ENCODE measurements around the gene TAS1R2. TPM values are rescaled to one million over a fixed set of nuclear protein-coding genes. Genes with fewer than 3 reads are reported as not detected.

The TAS1R2 gene
- total RNA-seq, 2 donors from 2014 or later, result not detected

- no peak overlapping the region for H3K4me3 ChIP-seq
- H3K36me3 ChIP-seq (replicated peaks in 1 of 2; ENCODE audit: insufficient read depth in 1 of 2, low read depth in 2 of 2), result no peaks in the 10 kb centered on the region
- no peak for DNase-seq
- no peak for ATAC-seq
- no peaks in the 10 kb centered on the region for H3K9me3 ChIP-seq
- H3K4me1 ChIP-seq, result peaks cover 25% of the 10 kb centered on the region
- intact Hi-C loops (cut with DNase I), result loop anchor here (10.0 kb wide), 1 partner anchor 54 kb away; the partner anchor contains the start of gene IFFO2
- TF ChIP-seq CTCF (IDR thresholded peaks at IDR 0.05) (no peak), POLR2A (IDR thresholded peaks at IDR 0.05) (no peak)
- no peaks in the 10 kb centered on the region for H3K27me3 ChIP-seq
- WGBS, 2 donors, result 77 to 80% methylated on average over 10 of the region's 10 CpGs
- no peak overlapping the region for H3K27ac ChIP-seq
Measured at GRCh38 chr1:18900303-18900841, 40.9 kb upstream of the TAS1R2 start.

GRCh38 chr1:18899363-18900049 lies 40.0 kb upstream of the TAS1R2 start:
- Histone ChIP-seq H3K27ac (no peak overlapping the region), H3K27me3 (no peaks in the 10 kb centered on the region), H3K9me3 (no peaks in the 10 kb centered on the region), H3K4me1 (peaks cover 25% of the 10 kb centered on the region), H3K36me3 (replicated peaks in 1 of 2; ENCODE audit: insufficient read depth in 1 of 2, low read depth in 2 of 2) (no peaks in the 10 kb centered on the region), H3K4me3 (no peak overlapping the region)
- ATAC-seq, result no peak
- intact Hi-C loops (cut with DNase I), result loop anchor here (5.0 to 10.0 kb wide), 2 partner anchors 55 to 208 kb away; partner anchors contain the start of gene IFFO2
- no peak for DNase-seq
- WGBS, 2 donors, result 53 to 61% methylated on average over 4 of the region's 4 CpGs
- TF ChIP-seq POLR2A (IDR thresholded peaks at IDR 0.05) (no peak), CTCF (IDR thresholded peaks at IDR 0.05) (no peak)

- DNase-seq (no peak), ATAC-seq (no peak)
- Histone ChIP-seq H3K9me3 (no peaks in the 10 kb centered on the region), H3K4me3 (no peak overlapping the region), H3K36me3 (replicated peaks in 1 of 2; ENCODE audit: insufficient read depth in 1 of 2, low read depth in 2 of 2) (no peaks in the 10 kb centered on the region), H3K27me3 (no peaks in the 10 kb centered on the region), H3K27ac (no peak overlapping the region), H3K4me1 (peaks cover 21% of the 10 kb centered on the region)
- TF ChIP-seq POLR2A (IDR thresholded peaks at IDR 0.05), result no peak
- no peak for TF ChIP-seq CTCF (IDR thresholded peaks at IDR 0.05)
- intact Hi-C loops (cut with DNase I), result loop anchor here (5.0 kb wide), 1 partner anchor 209 kb away; no protein-coding TSS in a partner anchor
- 82 to 93% methylated on average over 3 to 8 of the region's 8 CpGs for WGBS, 2 donors
Measured at GRCh38 chr1:18898567-18898966, 39.1 kb upstream of the TAS1R2 start.

GRCh38 chr1:18895317-18895716 lies 35.9 kb upstream of the TAS1R2 start:
- ATAC-seq, result no peak
- DNase-seq, result no peak
- Histone ChIP-seq H3K4me1 (peaks cover 8% of the 10 kb centered on the region), H3K36me3 (replicated peaks in 1 of 2; ENCODE audit: insufficient read depth in 1 of 2, low read depth in 2 of 2) (no peaks in the 10 kb centered on the region), H3K9me3 (no peaks in the 10 kb centered on the region), H3K27me3 (no peaks in the 10 kb centered on the region), H3K4me3 (no peak overlapping the region), H3K27ac (no peak overlapping the region)
- TF ChIP-seq CTCF (IDR thresholded peaks at IDR 0.05) (no peak), POLR2A (IDR thresholded peaks at IDR 0.05) (no peak)
- intact Hi-C loops (cut with DNase I), result loop anchor here (5.0 kb wide), 1 partner anchor 212 kb away; no protein-coding TSS in a partner anchor
- 84 to 89% methylated on average over 6 of the region's 6 CpGs for WGBS, 2 donors
